ENCODE measurements around the gene INAFM1. TPM values are rescaled to one million over a fixed set of nuclear protein-coding genes. Genes with fewer than 3 reads are reported as not detected.

Gene INAFM1
- total RNA-seq, 1 experiment from 2014 or later, result 8.1 TPM

DNA sequence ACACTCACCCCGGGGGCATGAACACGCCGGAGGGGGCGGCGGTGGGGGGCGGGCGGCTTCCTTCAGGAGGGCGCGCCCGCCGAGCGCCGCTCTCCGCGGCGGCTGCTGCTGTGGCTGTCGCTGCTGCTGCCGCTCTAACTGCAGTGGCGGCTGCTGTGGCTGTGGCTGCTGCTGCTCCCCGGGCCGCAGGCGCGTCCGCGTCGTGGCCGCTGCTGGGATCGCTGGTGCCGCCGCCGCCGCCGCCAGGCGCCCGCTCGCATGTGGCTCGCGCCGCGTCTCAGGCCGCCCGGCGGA lies 43.8 kb upstream of the INAFM1 start, which contains the start of gene BBC3:
TSS of gene BBC3 (minus strand) at position 279 of the 294 bp plus-strand sequence. CDS start 2,768 bp downstream, outside the sequence.
- Mint-ChIP-seq H3K27ac (peak within 1 kb of the TSS; percentile 84), H3K36me3 (no peaks in the 10 kb centered on the region), H3K4me3 (peak within 1 kb of the TSS; percentile 66), H3K9me3 (no peaks in the 10 kb centered on the region), H3K4me1 (peaks cover 21% of the 10 kb centered on the region), H3K27me3 (ENCODE audit: low read depth) (no peaks in the 10 kb centered on the region)
- DNase-seq (ENCODE audit: low spot score) (no peak), ATAC-seq (peak; percentile 1)
- POLR2A ChIA-PET, result no interaction called here
- CTCF ChIA-PET, result interaction anchor here (2.9 kb wide), 1 partner anchor 14 kb away, joined by 21 read pairs; no protein-coding TSS in a partner anchor
- TF ChIP-seq, protein P1, sequence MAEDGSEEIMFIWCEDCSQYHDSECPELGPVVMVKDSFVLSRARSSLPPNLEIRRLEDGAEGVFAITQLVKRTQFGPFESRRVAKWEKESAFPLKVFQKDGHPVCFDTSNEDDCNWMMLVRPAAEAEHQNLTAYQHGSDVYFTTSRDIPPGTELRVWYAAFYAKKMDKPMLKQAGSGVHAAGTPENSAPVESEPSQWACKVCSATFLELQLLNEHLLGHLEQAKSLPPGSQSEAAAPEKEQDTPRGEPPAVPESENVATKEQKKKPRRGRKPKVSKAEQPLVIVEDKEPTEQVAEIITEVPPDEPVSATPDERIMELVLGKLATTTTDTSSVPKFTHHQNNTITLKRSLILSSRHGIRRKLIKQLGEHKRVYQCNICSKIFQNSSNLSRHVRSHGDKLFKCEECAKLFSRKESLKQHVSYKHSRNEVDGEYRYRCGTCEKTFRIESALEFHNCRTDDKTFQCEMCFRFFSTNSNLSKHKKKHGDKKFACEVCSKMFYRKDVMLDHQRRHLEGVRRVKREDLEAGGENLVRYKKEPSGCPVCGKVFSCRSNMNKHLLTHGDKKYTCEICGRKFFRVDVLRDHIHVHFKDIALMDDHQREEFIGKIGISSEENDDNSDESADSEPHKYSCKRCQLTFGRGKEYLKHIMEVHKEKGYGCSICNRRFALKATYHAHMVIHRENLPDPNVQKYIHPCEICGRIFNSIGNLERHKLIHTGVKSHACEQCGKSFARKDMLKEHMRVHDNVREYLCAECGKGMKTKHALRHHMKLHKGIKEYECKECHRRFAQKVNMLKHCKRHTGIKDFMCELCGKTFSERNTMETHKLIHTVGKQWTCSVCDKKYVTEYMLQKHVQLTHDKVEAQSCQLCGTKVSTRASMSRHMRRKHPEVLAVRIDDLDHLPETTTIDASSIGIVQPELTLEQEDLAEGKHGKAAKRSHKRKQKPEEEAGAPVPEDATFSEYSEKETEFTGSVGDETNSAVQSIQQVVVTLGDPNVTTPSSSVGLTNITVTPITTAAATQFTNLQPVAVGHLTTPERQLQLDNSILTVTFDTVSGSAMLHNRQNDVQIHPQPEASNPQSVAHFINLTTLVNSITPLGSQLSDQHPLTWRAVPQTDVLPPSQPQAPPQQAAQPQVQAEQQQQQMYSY (CRISPR knock-in tag; IDR thresholded peaks at IDR 0.05), result no peak
- TF ChIP-seq, protein P2, sequence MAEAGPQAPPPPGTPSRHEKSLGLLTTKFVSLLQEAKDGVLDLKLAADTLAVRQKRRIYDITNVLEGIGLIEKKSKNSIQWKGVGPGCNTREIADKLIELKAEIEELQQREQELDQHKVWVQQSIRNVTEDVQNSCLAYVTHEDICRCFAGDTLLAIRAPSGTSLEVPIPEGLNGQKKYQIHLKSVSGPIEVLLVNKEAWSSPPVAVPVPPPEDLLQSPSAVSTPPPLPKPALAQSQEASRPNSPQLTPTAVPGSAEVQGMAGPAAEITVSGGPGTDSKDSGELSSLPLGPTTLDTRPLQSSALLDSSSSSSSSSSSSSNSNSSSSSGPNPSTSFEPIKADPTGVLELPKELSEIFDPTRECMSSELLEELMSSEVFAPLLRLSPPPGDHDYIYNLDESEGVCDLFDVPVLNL (CRISPR knock-in tag; IDR thresholded peaks at IDR 0.05; ENCODE audit: borderline replicate concordance, low read depth), result 0 out of 2 replicates have a peak, but pooled peaks have one; percentile 31
- 0 out of 2 replicates have a peak, but pooled peaks have one; percentile 0 for TF ChIP-seq TCF7 (CRISPR knock-in tag; IDR thresholded peaks at IDR 0.05; ENCODE audit: low read depth)
- TF ChIP-seq, protein P3, sequence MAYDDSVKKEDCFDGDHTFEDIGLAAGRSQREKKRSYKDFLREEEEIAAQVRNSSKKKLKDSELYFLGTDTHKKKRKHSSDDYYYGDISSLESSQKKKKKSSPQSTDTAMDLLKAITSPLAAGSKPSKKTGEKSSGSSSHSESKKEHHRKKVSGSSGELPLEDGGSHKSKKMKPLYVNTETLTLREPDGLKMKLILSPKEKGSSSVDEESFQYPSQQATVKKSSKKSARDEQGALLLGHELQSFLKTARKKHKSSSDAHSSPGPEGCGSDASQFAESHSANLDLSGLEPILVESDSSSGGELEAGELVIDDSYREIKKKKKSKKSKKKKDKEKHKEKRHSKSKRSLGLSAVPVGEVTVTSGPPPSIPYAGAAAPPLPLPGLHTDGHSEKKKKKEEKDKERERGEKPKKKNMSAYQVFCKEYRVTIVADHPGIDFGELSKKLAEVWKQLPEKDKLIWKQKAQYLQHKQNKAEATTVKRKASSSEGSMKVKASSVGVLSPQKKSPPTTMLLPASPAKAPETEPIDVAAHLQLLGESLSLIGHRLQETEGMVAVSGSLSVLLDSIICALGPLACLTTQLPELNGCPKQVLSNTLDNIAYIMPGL (CRISPR knock-in tag; IDR thresholded peaks at IDR 0.05), result 0 out of 2 replicates have a peak, but pooled peaks have one; percentile 7

GRCh38 chr19:47231215-47232054 lies 43.2 kb upstream of the INAFM1 start:
- POLR2A ChIA-PET, result interaction anchor here (0.9 to 1.9 kb wide), 2 partner anchors 13 to 25 kb away, joined by 3 to 7 read pairs; partner anchors contain the start of gene CCDC9
- H3K4me3 Mint-ChIP-seq, result peak overlapping the region; percentile 66
- TF ChIP-seq NR1H2 (CRISPR knock-in tag; IDR thresholded peaks at IDR 0.05) (no peak), NFE2L1 (CRISPR knock-in tag; IDR thresholded peaks at IDR 0.05) (peak; percentile 50; the same call in 1 of the 2 replicates), ATF6 (CRISPR knock-in tag; IDR thresholded peaks at IDR 0.05) (no peak), CBFB (CRISPR knock-in tag; IDR thresholded peaks at IDR 0.05; ENCODE audit: low read depth) (no peak), AR (CRISPR knock-in tag; IDR thresholded peaks at IDR 0.05) (no peak), ZNF396 (CRISPR knock-in tag; IDR thresholded peaks at IDR 0.05; ENCODE audit: borderline replicate concordance) (no peak), MAX (CRISPR knock-in tag; IDR thresholded peaks at IDR 0.05) (peak; percentile 58; the same call in 1 of the 2 replicates), CREM (CRISPR knock-in tag; IDR thresholded peaks at IDR 0.05) (no peak)
- TF ChIP-seq, protein P4, sequence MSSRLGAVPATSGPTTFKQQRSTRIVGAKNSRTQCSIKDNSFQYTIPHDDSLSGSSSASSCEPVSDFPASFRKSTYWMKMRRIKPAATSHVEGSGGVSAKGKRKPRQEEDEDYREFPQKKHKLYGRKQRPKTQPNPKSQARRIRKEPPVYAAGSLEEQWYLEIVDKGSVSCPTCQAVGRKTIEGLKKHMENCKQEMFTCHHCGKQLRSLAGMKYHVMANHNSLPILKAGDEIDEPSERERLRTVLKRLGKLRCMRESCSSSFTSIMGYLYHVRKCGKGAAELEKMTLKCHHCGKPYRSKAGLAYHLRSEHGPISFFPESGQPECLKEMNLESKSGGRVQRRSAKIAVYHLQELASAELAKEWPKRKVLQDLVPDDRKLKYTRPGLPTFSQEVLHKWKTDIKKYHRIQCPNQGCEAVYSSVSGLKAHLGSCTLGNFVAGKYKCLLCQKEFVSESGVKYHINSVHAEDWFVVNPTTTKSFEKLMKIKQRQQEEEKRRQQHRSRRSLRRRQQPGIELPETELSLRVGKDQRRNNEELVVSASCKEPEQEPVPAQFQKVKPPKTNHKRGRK (CRISPR knock-in tag; IDR thresholded peaks at IDR 0.05; ENCODE audit: borderline replicate concordance), result no peak
- TF ChIP-seq, protein P5, sequence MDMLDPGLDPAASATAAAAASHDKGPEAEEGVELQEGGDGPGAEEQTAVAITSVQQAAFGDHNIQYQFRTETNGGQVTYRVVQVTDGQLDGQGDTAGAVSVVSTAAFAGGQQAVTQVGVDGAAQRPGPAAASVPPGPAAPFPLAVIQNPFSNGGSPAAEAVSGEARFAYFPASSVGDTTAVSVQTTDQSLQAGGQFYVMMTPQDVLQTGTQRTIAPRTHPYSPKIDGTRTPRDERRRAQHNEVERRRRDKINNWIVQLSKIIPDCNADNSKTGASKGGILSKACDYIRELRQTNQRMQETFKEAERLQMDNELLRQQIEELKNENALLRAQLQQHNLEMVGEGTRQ (CRISPR knock-in tag; IDR thresholded peaks at IDR 0.05), result peak; percentile 82

More at GRCh38 chr19:47231215-47232054, 43.2 kb upstream of the INAFM1 start:
- CTCF ChIA-PET, result interaction anchor here (0.9 to 2.9 kb wide), 2 partner anchors 13 to 21 kb away, joined by 4 to 21 read pairs; no protein-coding TSS in a partner anchor
- Mint-ChIP-seq H3K27ac (peak overlapping the region; percentile 84), H3K36me3 (no peaks in the 10 kb centered on the region), H3K27me3 (ENCODE audit: low read depth) (no peaks in the 10 kb centered on the region; the same call in 1 of the 2 replicates), H3K4me1 (peaks cover 21% of the 10 kb centered on the region), H3K9me3 (no peaks in the 10 kb centered on the region)
- peak; percentile 4 for ATAC-seq
- DNase-seq (ENCODE audit: low spot score), result peak; percentile 86

All from WTC11 (cell line).